Dedifferentiated amniotic fluid mesenchymal stem cell (primary cell): ENCODE measurements around the gene UGT1A1.
A peak's percentile ranks its signal among the peaks of the same experiment; 100 is the strongest.

Experiments used
- DNase-seq: peaks from one replicate; pipeline ENCODE4 v3.0.0-alpha.2; 2016; ENCODE audit errors: extremely low spot score

UGT1A1 gene

DNA sequence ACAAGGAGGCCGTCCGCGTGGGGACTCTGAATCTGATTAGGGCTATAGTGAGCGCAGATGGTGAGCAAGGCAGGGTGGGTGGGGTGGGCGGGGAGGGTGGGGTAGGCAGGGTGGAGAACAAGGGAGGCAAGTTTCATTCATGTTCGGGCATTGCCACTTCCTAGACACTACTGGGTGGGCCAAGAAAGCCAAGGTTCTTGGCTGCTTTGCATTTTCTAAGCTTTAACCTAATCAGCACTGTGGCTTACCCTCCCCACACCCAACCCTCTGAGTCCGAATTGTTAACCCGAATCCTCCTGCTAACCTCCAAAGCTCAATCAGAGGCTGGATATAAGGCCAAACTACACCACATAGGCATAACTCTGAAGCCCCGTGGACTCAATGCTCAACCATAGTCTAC is 36.2 kb downstream of the UGT1A1 start:
- no peak for DNase-seq

DNA sequence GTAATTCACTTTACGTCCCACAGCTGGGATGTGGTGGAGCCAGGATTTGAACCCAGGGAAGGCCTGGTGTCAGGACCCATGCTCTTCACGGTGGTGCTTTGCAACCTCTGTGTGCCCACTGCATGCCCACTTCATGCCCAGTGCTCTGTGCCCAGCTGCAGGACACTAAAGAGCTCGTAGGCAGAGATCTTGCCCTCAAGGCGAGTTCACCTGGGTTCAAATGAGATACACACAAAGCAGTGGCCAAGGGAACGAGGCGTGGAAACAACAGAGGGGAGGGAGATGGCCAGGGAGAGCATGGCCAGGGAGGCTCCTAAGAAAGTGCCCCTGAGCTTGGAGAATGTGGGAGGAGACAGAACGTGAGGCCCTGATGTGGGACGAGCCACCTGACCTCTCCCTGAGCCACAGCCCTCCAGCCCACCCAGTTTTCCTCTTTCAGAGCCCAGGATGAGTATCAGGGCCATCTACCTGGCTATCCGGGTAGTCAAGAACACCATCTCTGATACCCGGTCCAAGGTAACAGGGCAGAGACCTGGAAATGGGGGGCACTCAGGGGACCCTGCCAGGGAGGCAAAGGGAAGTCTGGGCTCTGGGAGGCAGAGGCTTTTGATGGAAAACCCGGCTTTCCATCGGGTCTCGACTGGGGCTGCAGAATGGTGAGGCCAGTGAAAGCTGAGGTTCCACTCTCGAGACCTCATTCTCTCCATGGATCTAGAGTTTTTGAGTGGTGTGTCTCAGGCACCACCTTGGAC is 38.4 kb downstream of the UGT1A1 start:
- DNase-seq, result no peak

DNA sequence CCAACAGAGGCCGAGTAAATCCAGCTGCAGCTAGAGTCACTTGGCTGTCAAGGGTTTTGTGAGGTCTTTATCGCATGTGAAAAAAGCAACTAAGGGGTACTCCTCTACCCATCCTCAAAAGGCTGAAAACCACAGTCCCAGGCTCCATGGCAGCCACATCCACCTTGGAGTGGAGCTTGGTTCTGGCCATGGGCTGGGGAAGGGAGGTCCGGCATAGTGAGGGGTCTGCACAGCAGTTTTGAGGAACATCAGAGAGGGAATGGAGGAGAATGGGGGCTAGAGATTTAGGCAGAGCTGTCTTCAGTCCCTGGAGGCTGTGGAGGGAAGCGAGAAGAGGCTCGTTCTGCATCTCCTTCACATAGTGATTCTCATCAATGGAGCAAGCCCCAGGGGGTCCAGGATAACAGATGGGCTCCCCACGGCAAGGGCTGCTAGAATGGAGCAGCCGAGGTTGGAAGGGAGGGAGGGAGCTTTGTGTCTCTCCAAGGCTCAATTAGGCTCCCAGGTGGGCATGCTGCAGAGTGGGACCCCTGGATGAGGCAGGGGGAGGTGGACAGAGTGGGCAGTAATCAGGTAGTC is 39.1 kb downstream of the UGT1A1 start:
- DNase-seq, result no peak

DNA sequence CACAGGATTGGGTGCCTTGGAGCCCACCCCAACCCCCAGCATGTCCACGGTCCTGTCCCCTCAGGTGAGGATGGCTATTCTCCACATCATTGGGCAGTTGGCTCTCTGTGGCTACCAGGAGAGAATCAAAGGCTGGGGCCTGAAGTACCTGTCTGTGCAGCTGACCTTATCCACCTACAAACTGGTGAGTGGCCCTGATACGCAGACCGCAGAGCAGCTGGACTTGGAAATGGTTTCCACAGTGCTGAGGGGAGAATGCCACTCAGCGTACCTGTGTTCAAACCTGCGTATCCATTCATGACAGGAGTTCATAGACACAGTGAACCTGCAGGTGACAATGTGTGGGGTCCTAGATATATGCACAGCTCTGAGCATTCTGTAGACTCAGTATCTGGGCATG is 39.6 kb downstream of the UGT1A1 start:
- DNase-seq, result no peak

DNA sequence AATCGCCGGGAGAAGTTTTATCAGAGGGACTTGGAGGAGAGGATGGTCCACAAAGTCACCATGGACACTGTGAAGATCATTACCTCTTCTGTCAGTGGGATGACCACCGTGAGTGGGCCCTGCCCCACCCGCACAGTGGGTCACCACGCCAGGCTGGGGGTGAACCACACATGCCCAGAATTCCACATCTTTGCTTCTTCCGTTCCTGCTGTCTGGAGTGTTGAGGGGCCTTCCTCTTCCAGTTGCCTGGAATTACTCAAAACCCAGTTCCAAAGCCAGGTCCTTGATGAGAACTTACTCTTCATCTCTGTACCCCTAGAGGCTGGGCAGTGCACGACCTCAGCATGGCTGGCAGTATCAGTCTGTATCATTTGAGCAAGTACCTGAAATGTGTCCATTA is 40.1 kb downstream of the UGT1A1 start:
- no peak for DNase-seq

DNA sequence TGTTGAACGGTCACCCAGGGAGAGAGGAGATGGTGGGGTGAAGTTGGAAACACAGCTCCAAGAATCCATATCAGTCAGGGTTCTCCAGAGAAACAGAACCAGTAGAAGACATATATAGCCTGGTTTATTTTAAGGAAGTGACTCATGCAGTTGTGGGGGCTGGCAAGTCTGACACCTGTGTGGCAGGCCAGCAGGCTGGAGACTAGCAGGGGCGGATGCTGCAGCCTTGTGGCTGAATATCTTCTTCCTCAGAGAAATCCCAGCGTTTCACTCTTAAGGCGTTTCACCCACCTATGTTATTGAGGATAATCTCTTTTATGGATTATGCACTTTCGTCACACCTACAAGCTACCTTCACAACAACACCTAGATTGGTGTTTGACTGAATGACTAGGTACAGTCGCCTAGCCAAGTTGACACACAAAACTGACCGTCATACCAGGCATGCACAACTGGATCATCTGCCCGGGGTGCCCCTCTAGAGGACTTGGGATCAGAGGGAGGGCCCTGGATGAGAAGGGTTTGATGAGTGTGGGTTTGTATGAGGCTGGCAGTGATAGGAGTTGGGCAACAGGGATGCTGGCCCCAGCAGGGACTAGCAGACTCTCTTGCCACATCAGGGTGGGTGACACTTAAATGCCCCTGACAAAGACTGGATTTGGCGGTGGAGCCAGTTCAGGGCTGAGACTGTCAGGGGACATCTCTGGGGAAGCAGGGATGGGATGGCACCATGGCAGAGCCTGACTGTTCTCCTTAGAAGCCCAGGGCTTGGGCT is 41.5 kb downstream of the UGT1A1 start:
- DNase-seq, result no peak

GRCh38 chr2:233802132-233802815 is 42.2 kb downstream of the UGT1A1 start:
- DNase-seq, result no peak

- DNase-seq, result no peak
These were observed 43.3 kb downstream of the UGT1A1 start for GRCh38 chr2:233803292-233803911.

DNA sequence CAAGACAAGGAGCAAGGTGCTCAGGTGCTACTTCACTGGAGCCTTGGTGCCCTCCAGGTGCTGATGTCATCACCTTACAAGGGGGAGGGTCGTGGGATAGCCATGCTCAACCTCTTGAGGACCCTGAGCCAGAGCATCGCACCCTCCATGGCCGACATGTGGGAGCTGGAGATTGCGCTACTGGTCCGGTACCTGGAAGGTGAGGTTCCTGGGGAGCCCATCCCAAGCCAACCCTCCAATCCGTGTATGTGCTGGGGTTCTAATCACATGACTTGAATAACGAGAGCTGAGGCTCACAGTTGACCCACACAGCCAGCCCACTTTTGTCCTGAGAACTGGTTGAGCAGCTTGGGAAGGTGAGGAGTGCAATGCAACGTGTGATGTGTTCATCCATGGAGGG is 43.9 kb downstream of the UGT1A1 start:
- no peak for DNase-seq

DNA sequence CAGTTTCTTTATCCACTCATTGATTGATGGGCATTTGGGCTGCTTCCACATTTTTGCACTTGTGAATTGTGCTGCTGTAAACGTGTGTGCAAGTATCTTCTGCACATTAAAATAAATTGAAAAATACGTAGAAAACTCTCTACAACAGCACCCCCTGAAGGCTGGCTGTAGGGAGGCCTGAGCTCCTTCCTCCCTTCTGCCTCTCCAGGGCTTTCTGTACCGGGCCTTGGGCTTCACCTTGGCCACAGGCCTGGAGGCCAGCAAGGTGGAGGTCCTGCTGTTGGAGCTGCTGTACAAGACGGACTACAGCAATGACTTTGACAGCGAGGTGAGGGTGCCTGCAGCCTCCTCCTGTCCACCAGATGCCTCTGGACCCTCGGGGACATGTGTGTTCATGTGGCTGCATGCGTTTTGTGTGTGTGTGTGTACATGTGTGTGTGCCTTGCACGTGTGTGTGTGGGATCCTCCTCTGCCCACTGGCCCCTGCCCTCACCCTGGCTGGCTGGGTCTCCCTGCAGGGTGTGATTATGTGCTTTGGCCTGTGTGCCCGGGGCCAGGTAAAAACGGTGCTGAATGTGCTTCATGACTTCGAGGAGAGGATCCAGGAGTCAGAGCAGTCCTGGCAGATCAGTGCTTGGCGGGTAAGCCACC is 47.3 kb downstream of the UGT1A1 start:
- no peak for DNase-seq

DNA sequence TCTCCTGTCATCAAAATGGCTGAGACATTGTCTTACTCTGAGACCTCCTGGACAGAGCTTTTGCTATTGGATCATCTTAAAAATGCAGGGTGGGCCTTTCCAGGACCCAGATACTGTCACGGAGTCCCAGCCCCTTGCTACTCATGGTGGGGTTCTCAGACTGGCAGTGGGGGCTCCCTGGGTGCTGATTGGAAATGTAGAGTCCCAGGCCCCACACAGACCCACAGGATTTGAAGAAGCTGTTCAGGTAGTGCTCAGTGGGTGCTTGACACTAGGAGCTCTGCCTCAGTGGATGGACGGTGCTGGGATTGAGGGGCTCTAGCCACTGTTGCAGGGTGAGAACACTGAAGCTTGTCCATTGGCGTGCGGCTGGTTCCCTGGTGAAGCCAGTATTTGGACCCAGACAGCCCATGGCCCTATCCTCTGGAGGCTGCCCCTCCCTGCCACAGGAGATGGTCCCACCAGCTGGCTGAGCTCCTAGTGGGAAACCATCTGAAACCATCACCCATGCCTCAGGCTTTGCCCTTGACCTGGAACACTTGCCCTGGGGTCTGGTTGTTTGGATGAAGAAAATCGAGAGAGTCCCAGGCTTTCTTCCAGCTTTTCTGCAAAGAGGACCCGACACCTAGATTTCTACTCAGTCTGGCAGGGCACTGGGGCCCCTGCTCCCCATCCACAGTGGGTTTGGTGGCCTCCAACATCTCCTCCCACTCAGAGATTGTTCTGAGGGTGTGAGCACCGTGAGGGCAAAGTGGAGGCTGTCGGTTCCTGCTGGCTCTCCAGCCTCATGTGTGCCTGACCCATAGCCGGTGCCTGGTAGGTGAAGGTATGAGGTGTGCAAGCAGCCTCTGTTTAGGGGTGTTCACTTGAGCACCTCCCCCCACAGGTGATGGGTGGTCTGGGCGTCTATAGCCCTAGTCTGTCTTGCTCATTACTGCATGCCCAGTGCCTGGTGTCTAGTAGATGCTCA is 48.2 kb downstream of the UGT1A1 start:
- no peak for DNase-seq

DNA sequence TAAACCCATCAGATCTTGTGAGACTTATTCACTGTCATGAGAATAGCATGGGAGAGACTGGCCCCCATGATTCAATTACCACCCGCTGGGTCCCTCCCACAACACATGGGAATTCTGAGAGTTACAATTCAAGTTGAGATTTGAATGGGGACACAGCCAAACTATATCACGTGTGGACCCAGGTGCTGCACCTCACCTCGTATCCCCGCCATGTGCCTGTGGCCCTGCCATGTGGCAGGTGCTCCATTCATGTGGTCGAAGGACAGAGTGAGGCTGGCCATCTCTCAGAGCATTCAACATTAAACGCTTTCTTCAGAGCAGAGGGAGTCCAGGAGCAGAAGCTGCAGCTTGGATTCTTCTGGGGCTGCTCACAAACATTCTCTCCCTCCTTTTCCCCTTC is 50.3 kb downstream of the UGT1A1 start:
- DNase-seq, result no peak

DNA sequence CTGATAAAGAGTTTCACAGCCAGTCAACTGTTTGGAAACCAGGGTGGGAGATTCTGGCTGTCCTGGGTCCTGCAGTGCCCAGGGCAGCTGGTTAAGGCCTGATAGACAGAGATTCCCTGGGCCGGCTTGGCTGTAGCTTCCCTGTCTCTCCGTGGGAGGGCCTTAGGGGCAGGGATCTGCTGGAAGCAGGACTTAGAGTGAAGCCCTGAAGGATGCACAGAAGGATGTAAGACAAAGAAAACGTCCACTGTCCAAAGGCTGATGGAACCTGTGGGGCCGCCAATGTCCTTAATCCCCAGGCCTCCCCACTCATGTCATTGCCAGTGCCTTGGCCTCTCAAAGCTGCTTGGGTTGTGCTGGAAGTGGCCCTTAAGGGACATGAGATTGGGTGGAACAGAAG is 51.0 kb downstream of the UGT1A1 start:
- no peak for DNase-seq

- DNase-seq, result no peak
These were observed 51.7 kb downstream of the UGT1A1 start for GRCh38 chr2:233811732-233812131.

- no peak for DNase-seq
These were observed 53.4 kb downstream of the UGT1A1 start for GRCh38 chr2:233813236-233814055.

- no peak for DNase-seq
These were observed 54.2 kb downstream of the UGT1A1 start for GRCh38 chr2:233814056-233814835.

DNA sequence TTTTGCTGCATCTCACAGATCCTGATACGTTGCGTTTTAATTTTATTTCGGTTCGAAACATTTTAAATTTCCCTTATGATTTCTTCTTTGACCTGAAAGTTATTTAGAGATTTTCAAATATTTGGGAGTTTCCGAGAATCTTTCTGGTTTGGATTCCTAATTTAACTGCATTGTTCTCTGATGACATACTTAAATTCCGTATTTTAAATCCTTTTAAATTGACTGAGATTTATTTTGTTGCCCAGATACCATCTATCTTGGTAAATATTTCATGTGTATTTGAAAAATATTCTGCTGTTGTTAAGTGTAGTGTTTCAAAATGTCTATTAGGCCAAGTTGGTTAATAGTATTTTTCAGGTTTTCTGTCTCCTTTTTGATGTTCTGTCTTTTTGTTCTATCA is 55.8 kb downstream of the UGT1A1 start:
- DNase-seq, result peak; percentile 88

DNA sequence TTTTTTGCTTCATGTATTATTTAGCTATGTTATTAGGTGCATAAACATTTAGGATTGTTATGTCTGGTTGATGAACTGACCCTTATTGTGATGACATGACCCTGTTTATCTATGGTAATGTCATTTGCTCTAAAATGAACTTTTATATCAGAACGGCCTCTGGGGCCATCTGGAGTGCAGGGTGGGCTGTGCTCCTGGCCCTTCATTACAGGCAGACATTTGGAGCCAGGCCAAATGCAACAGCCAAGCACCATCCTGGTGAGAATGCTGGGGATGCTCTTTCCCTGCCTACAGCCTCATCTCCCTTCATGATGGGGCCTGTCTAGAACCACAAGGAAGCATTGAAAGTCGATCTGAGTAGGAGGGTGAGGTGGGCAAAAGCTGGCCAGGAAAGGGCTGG is 56.3 kb downstream of the UGT1A1 start:
- no peak for DNase-seq

DNA sequence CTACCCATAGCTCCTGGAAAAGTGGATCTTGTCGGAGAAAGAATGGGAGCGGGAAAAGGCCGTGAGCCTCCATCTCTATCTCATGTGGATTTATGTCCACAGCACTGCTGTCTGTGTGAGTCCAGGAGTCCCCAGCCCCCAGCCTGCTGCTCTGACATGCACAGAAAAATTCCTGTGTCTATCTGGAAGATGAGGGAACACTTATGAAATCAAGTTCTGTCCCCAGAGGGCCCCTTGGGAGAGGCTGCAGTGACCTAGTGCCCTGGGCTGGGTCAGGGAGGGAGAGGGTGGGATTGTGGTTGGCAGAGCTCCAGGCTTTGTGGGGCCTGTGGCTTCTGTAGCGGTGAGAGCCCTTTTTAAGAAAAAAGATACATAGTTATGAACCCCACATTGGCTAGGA is 56.7 kb downstream of the UGT1A1 start:
- DNase-seq, result no peak
